ENCODE data around the gene ADAMTSL1.

ADAMTSL1 gene

GRCh38 chr9:18668944-18669343, 195.0 kb downstream of the ADAMTSL1 start:
- peak; percentile 65 for DNase-seq

GRCh38 chr9:18672706-18673105, 198.8 kb downstream of the ADAMTSL1 start:
- DNase-seq = peak; percentile 2

DNA sequence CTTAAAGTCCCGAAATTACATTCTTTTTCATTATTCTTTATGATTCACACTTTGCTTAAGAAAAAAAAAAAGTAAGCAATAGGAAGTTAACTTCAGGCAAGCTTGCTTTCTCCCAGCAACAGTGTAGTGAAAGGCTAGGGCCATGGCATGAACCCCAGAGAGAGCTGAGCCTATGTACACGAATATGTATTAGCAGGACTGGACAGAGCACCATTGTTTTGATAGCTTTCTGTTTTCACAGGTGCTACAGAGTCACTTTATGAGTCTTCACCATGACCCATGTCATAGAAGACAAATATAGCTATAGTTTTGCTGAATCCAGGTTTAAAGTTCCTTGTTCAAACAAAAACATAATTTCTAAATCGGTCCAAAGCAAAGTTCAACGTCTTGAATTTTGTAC, 199.2 kb downstream of the ADAMTSL1 start:
- peak; percentile 57 for DNase-seq

- peak; percentile 7 for DNase-seq
Observed at GRCh38 chr9:18675332-18675731, 201.4 kb downstream of the ADAMTSL1 start.

DNA sequence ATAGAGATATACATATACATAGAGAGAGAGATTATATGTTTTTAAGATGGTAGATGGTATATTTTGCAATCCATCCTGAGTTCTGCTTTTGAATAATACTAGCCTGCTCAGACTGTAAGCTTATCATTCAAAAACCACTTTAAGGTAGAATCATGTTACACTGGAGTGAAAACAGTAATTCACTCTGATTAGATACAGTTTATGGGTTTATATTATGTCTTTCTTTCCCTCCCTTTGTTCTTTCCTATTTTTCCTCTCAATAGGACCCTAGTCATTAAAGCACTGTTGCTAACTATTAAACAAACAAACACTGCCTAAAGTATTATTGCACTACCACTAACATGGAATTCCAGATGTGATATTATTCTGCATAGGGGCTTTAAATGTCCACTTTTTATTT, 202.0 kb downstream of the ADAMTSL1 start:
- DNase-seq = peak; percentile 69

- DNase-seq = no peak
Observed at GRCh38 chr9:18676525-18676924, 202.6 kb downstream of the ADAMTSL1 start.

- DNase-seq = no peak
Observed at GRCh38 chr9:18678821-18679590, 205.1 kb downstream of the ADAMTSL1 start.

GRCh38 chr9:18682907-18683306, 209.0 kb downstream of the ADAMTSL1 start:
- DNase-seq = no peak

DNA sequence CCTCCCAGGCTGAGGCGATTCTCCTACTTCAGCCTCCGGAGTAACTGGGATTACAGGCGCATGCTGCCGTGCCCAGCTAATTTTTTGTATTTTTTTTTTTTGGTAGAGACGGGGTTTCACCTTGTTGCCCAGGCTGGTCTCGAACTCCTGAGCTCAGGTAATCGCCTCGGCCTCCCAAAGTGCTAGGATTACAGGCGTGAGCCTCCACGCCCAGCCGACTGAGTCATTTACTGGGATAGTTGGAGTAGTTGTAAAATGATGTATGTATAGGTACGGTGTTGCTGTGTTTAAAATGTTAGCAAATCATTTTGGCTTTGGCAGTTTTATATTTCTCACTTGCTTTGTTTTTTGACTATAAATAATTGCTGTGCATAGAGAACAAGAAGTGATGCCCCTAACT, 209.4 kb downstream of the ADAMTSL1 start:
- no peak for DNase-seq

DNA sequence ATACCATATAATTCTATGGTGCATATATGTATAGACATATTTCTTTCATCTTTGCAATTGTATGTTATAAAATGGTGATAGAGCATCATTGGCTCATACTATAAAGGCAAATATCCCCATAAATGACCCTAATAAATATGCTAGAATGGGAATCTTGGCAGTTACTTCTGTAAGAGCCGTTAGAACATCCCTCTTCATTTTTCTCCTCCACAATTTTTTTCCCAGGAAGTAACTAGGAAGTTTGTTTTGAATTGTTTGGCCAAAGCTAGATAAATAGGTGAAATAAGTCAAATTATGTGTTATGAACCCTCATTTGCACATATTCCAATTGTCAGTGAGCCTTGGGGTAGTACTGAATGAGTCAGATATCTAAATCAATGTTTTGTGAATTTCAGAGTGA, 209.9 kb downstream of the ADAMTSL1 start:
- no peak for DNase-seq

- no peak for DNase-seq
Observed at GRCh38 chr9:18684593-18685317, 210.8 kb downstream of the ADAMTSL1 start.

DNA sequence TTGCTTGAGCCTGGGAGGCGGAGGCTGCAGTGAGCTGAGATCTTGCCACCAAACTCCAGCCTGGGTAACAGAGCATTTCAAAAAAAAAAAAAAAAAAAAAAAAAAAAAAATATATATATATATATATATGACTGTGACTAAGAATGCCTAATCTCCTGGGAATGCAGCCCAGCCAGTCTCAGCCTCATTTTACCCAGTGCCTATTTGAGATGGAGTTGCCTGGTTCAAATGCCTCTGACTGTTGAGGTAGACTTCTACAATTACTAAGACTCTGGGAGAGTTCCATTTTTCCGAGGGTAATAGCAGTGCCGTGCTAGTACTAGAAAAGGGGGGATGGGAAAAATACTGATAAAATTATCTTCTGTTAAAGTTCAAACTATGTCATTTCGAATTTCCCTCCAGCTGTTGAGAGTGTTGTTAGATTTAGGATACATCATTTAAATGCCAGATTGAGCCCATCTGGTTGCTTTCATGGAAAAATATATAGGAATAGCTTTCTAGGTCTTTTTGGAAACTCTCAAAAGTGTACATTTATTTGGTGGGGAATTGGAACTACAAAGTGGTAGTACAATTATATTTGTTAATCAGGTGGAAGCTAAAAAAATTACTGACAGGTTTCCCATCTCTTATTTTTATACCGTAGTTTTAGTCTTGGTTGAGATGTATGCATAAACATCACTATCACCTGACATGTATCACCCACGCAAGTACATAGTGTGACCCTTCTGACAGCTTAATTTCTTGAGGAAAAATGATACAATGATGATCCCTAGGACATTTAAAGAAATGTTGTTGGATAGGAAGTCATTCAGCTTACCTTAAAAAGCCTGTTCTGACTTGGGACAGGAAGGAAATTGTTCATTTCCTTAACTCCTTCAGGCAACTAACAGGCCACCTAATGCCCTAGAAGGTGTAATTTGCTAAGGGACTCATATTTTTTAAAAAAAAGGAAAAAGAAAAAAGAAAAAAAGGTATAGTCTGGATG, 214.9 kb downstream of the ADAMTSL1 start:
- DNase-seq = no peak

DNA sequence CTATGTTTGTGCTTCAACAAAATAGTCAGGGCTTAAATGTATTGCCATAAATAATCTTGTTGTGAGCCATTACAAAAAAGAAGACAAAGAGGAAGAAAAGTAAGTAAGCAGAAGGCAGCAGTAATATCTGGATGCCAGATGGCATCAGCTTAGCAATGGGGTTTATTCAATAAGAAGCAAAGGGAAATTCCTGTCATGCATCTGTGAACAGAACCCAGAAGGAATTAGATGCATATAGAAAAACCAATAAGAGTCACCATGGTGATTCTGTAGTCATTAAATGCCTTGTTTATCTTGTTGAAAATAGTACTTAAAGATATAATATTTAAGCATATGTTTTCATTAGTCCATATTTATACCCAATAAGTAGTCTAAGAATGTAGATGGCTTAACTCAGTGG, 216.0 kb downstream of the ADAMTSL1 start:
- DNase-seq = no peak

DNA sequence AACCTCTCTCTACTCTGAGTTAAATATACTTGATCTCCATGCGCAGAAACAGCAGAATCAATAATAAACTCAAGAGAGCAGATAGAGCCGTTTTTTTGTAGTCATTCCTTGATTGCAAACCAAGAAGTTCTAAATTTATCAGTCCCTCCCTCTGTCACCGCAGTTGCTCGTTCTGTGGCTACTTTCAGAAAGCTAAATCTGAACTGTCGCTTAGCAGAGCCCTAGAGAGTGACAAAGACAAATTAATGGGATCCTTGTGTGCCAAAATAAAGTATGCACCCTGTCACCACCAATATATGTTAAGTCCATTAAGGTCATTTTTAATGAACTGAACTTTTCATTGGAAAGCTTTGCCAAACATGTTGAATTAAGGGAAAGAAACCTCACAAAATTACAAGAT, 218.3 kb downstream of the ADAMTSL1 start:
- no peak for DNase-seq

GRCh38 chr9:18692962-18693361, 219.0 kb downstream of the ADAMTSL1 start:
- no peak for DNase-seq

DNA sequence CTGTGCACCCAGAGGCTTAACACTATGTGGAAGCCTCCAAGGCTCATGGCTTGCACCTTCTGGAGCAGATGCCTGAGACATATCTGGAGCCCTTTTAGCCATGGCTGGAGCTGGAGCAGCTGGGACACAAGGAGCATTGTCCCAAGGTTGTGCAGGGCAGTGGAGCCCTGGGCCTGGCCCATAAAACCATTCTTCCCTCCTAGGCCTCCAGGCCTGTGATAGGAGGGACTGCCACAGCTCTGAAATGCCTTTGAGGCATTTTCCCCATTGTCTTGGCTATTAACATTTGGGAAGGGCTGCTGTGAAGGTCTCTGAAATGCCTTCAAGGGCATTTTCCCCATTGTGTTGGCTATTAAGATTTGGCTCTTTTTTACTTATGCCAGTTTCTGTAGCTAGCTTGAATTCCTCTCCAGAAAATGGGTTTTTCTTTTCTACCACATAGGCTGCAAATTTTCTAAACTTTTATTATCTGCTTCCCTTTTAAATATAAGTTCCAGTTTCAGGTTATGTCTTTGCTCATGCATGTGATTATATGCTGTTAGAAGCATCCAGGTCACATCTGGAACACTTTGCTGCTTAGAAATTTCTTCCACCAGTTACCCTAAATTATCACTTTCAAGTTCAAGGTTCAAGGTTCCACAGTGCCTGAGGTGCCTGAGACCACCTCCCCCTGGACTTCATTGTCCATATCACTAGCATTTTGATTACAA, 221.2 kb downstream of the ADAMTSL1 start:
- no peak for DNase-seq

DNA sequence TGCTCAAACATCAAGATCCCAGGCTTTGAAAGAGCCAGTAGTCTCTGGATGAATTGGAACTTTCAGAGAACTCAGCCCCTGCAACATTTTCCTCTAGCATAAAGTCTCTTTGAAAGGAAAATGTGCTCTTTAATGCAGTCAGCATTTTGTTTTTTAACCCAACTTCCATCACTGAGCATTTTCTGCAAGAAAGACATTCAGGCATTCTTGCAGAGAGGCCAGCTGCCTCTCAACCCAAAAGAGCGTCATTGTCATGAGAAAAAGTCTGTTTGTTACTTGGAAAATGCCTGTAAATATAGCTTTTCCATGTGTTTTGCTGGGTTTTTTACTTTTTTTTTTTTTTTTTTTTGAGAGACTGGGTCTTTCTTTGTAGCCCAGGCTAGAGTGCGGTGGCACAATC, 225.0 kb downstream of the ADAMTSL1 start:
- no peak for DNase-seq

GRCh38 chr9:18699764-18700163, 225.8 kb downstream of the ADAMTSL1 start:
- DNase-seq = no peak

- DNase-seq = no peak
Observed at GRCh38 chr9:18700714-18701113, 226.8 kb downstream of the ADAMTSL1 start.

- no peak for DNase-seq
Observed at GRCh38 chr9:18703151-18703900, 229.4 kb downstream of the ADAMTSL1 start.

GRCh38 chr9:18703901-18704379, 230.0 kb downstream of the ADAMTSL1 start:
- DNase-seq = no peak

All from NCI-H146 (cell line).